HepG2 (cell line): ENCODE data around the gene GPSM1. TPM values are rescaled to one million over a fixed set of nuclear protein-coding genes. Genes with fewer than 3 reads are reported as not detected.

Experiments
- ATF1 ChIP-seq: IDR thresholded peaks from 2 replicates; pipeline ENCODE4 v1.6.1; 2016; ENCODE audit warnings: mild to moderate bottlenecking, control low read depth
- BHLHE40 ChIP-seq: IDR thresholded peaks from 2 replicates; pipeline ENCODE4 v1.6.1; 2011; ENCODE audit warnings: low read length, improper control_type of control experiment
- FUBP1 ChIP-seq: sonication (generic); formaldehyde crosslinking; IDR thresholded peaks from 2 replicates; pipeline ENCODE4 v1.5.1; 2020; ENCODE audit warnings: missing genetic modification reagents, mild to moderate bottlenecking, borderline replicate concordance
- GLMP ChIP-seq: sonication (generic); formaldehyde crosslinking; IDR thresholded peaks from 2 replicates; pipeline ENCODE4 v1.9.0; 2021; ENCODE audit warnings: missing genetic modification reagents, mild to moderate bottlenecking, borderline replicate concordance
- KAT2B ChIP-seq: fragments of 150-350 bp; IDR thresholded peaks from 2 replicates; pipeline ENCODE4 v1.6.1; 2014; ENCODE audit warnings: low read depth, low read length, borderline replicate concordance
- KLF12 ChIP-seq: sonication (generic); formaldehyde crosslinking; IDR thresholded peaks from 2 replicates; pipeline ENCODE4 v1.4.0; 2020; ENCODE audit warnings: missing genetic modification reagents, borderline replicate concordance
- NCOA2 ChIP-seq: sonication (generic); formaldehyde crosslinking; IDR thresholded peaks from 2 replicates; pipeline ENCODE4 v1.8.0; 2022; ENCODE audit warnings: inconsistent platforms
- NR2F1 ChIP-seq, 2 experiments: fragments of 450-650 bp in 1 of 2; formaldehyde crosslinking in 1 of 2; IDR thresholded peaks; 2 replicates each; pipeline versions ENCODE4 v1.5.0 to v1.6.1; 2016 to 2020; ENCODE audit warnings: mild to moderate bottlenecking in 1 of 2, missing compliant biosample characterization in 1 of 2, missing genetic modification reagents in 1 of 2, moderate library complexity in 1 of 2
- PAF1 ChIP-seq: IDR thresholded peaks from 2 replicates; pipeline ENCODE4 v1.6.1; 2016; ENCODE audit warnings: missing genetic modification reagents, missing compliant biosample characterization
- POLR2A ChIP-seq, 2 experiments: IDR thresholded peaks; 2 replicates each; pipeline ENCODE4 v1.6.1; 2011; ENCODE audit warnings: low read depth in 2 of 2, low read length in 2 of 2, mild to moderate bottlenecking in 1 of 2, moderate library complexity in 1 of 2; ENCODE audit not compliant: insufficient read depth in 1 of 2
- PREB ChIP-seq: sonication (generic); formaldehyde crosslinking; IDR thresholded peaks from 2 replicates; pipeline ENCODE4 v1.4.0; 2020; ENCODE audit warnings: missing genetic modification reagents
- RBM39 ChIP-seq: fragments of 200-400 bp; formaldehyde crosslinking; IDR thresholded peaks from one replicate; pipeline ENCODE4 v1.6.1; 2018; ENCODE audit warnings: antibody characterized with exemption, mild to moderate bottlenecking, low read depth, low read length; ENCODE audit not compliant: poor library complexity, severe bottlenecking
- RCOR2 ChIP-seq: IDR thresholded peaks from 2 replicates; pipeline ENCODE4 v1.6.1; 2016; ENCODE audit warnings: missing biosample characterization, missing genetic modification reagents
- SKIL ChIP-seq: sonication (generic); formaldehyde crosslinking; IDR thresholded peaks from 2 replicates; pipeline ENCODE4 v1.8.0; 2022; ENCODE audit warnings: missing genetic modification reagents, mild to moderate bottlenecking, moderate library complexity, borderline replicate concordance
- TAF15 ChIP-seq: fragments of 200-400 bp; formaldehyde crosslinking; IDR thresholded peaks from one replicate; pipeline ENCODE4 v1.6.1; 2018; ENCODE audit warnings: mild to moderate bottlenecking, low read depth, low read length; ENCODE audit not compliant: poor library complexity, severe bottlenecking
- ZNF121 ChIP-seq: sonication (generic); formaldehyde crosslinking; IDR thresholded peaks from 2 replicates; pipeline ENCODE4 v1.5.0; 2020; ENCODE audit warnings: mild to moderate bottlenecking, missing genetic modification reagents
- ZNF34 ChIP-seq: sonication (generic); formaldehyde crosslinking; IDR thresholded peaks from 2 replicates; pipeline ENCODE4 v1.4.0; 2020; ENCODE audit warnings: mild to moderate bottlenecking, missing genetic modification reagents, borderline replicate concordance
- ZNF644 ChIP-seq: IDR thresholded peaks from 2 replicates; pipeline ENCODE4 v1.6.1; 2016; ENCODE audit warnings: low read depth
- ZNF670 ChIP-seq: sonication (generic); formaldehyde crosslinking; IDR thresholded peaks from 2 replicates; pipeline ENCODE4 v1.8.0; 2022; ENCODE audit warnings: mild to moderate bottlenecking, missing genetic modification reagents, borderline replicate concordance
- ZNF713 ChIP-seq: sonication (generic); formaldehyde crosslinking; IDR thresholded peaks from 2 replicates; pipeline ENCODE4 v1.4.0; 2020; ENCODE audit warnings: mild to moderate bottlenecking, missing genetic modification reagents
- ZNF784 ChIP-seq: sonication (generic); formaldehyde crosslinking; IDR thresholded peaks from 2 replicates; pipeline ENCODE4 v1.5.1; 2020; ENCODE audit warnings: missing genetic modification reagents, mild to moderate bottlenecking, borderline replicate concordance
- ZSCAN31 ChIP-seq: sonication (generic); formaldehyde crosslinking; IDR thresholded peaks from 2 replicates; pipeline ENCODE4 v1.5.0; 2020; ENCODE audit warnings: low read depth, mild to moderate bottlenecking, missing genetic modification reagents
- polyA plus RNA-seq, 8 experiments: library from polyadenylated mRNA; depleted of rRNA in 3 of 8; stranded (reverse) in 7 of 8; unstranded in 1 of 8; fragments of >200 nt; fragmentation: Illumina TruSeq in 4 of 8; extraction: Trizol in 4 of 8; gene quantifications; 2 replicates each; pipeline versions ENCODE4 v1.2.1 to v1.2.3, GENCODE V29; 2011 to 2016; ENCODE audit warnings: low read depth in 4 of 8, missing spikeins in 1 of 8, mixed read lengths in 1 of 8; ENCODE audit not compliant: insufficient read depth in 1 of 8
- total RNA-seq, 5 experiments: library from RNA; depleted of rRNA; stranded (reverse); fragments of >200 nt; fragmentation: Illumina TruSeq; extraction: Trizol; gene quantifications; 2 replicates each; pipeline ENCODE4 v1.2.3, GENCODE V29; 2016; ENCODE audit warnings: low read depth in 1 of 5

The GPSM1 gene
- total and polyA plus RNA-seq, 2 of the 13 experiments (the other 11 are each of a cell fraction or from before 2014, with no cell fraction given): 1.0 to 2.4 TPM

GRCh38 chr9:136363106-136363948 is 36.0 kb downstream of the GPSM1 start, which contains the start of gene DNLZ (continued):
- TF ChIP-seq FUBP1 (no peak), KAT2B (no peak), PAF1 (CRISPR knock-in tag) (no peak), BHLHE40 (peak; percentile 94), ZNF784 (peak; percentile 88; the same call in 1 of the 2 replicates), PREB (0 out of 2 replicates have a peak, but pooled peaks have one; percentile 68), ZSCAN31 (CRISPR knock-in tag) (peak; percentile 55; the same call in 1 of the 2 replicates), ZNF34 (CRISPR knock-in tag) (peak; percentile 87; the same call in 1 of the 2 replicates), RCOR2 (no peak), SKIL (CRISPR knock-in tag) (peak; percentile 57), ZNF121 (CRISPR knock-in tag) (0 out of 2 replicates have a peak, but pooled peaks have one; percentile 35), ZNF644 (CRISPR knock-in tag) (no peak), ZNF670 (CRISPR knock-in tag) (no peak), RBM39 (peak; percentile 91), KLF12 (CRISPR knock-in tag) (peak; percentile 97), ZNF713 (no peak), ATF1 (CRISPR knock-in tag) (no peak), NCOA2 (CRISPR knock-in tag) (no peak), GLMP (CRISPR knock-in tag) (no peak), TAF15 (no peak), NR2F1 (CRISPR knock-in tag; IDR thresholded peaks at IDR 0.05) (no peak), POLR2A (IDR thresholded peaks at IDR 0.05; ENCODE audit: insufficient read depth in 1 of 2, low read depth in 2 of 2, low read length in 2 of 2) (peak in 1 of 2 experiments; percentile 72; a peak in 2 of 4 replicates)
